HG03378 (cell line): Measurements from ENCODE around the gene SYNC.

Experiments
- ATAC-seq: cut with Tn5 transposase; IDR thresholded peaks from one replicate; pipeline ENCODE4 v1.9.1; 2021; ENCODE audit warnings: mild to moderate bottlenecking, moderate library complexity; ENCODE audit not compliant: unreplicated experiment

Gene SYNC

GRCh38 chr1:32702599-32703478 is at the start of gene SYNC:
Gene SYNC, minus strand, starts transcription at chr1:32702770. Its CDS starts 110 bp downstream, at chr1:32702660.
- no peak for ATAC-seq

- no peak for ATAC-seq
These were observed 47.2 kb upstream of the SYNC start for GRCh38 chr1:32749771-32750170.

- no peak for ATAC-seq
These were observed 46.8 kb upstream of the SYNC start for GRCh38 chr1:32749332-32749731.

- no peak for ATAC-seq
These were observed 46.4 kb upstream of the SYNC start for GRCh38 chr1:32748926-32749325.

- no peak for ATAC-seq
These were observed 45.8 kb upstream of the SYNC start for GRCh38 chr1:32748348-32748747.

GRCh38 chr1:32746130-32746529 is 43.6 kb upstream of the SYNC start:
- no peak for ATAC-seq

- no peak for ATAC-seq
These were observed 41.5 kb upstream of the SYNC start for GRCh38 chr1:32744071-32744425.

- ATAC-seq = no peak
These were observed 41.0 kb upstream of the SYNC start for GRCh38 chr1:32743380-32744070.

GRCh38 chr1:32742956-32743355 is 40.4 kb upstream of the SYNC start:
- no peak for ATAC-seq

GRCh38 chr1:32742199-32742947 is 39.8 kb upstream of the SYNC start:
- ATAC-seq = no peak

- no peak for ATAC-seq
These were observed 39.0 kb upstream of the SYNC start for GRCh38 chr1:32741413-32742198.

- no peak for ATAC-seq
These were observed 38.5 kb upstream of the SYNC start for GRCh38 chr1:32741059-32741412.

- no peak for ATAC-seq
These were observed 34.5 kb upstream of the SYNC start for GRCh38 chr1:32736812-32737791.

GRCh38 chr1:32733582-32734321 is 31.2 kb upstream of the SYNC start:
- ATAC-seq = no peak

GRCh38 chr1:32729254-32730046 is 26.9 kb upstream of the SYNC start:
- ATAC-seq = no peak

GRCh38 chr1:32728413-32729077 is 26.0 kb upstream of the SYNC start:
- no peak for ATAC-seq

- no peak for ATAC-seq
These were observed 25.3 kb upstream of the SYNC start for GRCh38 chr1:32727876-32728275.

GRCh38 chr1:32725615-32725982 is 23.0 kb upstream of the SYNC start:
- ATAC-seq = no peak
